T-helper 1 cell treated with Interleukin-12 subunit alpha and Interleukin-12 subunit beta and Interleukin-4 antibody, amounts not matched to agents 30 ng/mL and 1 ng/mL, for 36 hours (primary cell): Measurements from ENCODE around the gene ITPRID2. TPM values are rescaled to one million over a fixed set of nuclear protein-coding genes. Genes with fewer than 3 reads are reported as not detected.

ENCODE experiments used
- intact Hi-C: fragments of 100-400 bp; cut with micrococcal nuclease; formaldehyde crosslinking; loops from one replicate; pipeline ENCODE4 v1.15.1; 2024
- total RNA-seq: library from RNA; stranded (reverse); gene quantifications from 2 replicates; pipeline ENCODE4 v1.2.3, GENCODE V29; 2022

ITPRID2 gene
- total RNA-seq, 1 donor from 2014 or later: 48.1 TPM

GRCh38 chr2:181911830-181912229 is 20.3 kb downstream of the ITPRID2 start:
- intact Hi-C loops: no loop called here

- intact Hi-C loops: no loop called here
These were observed 23.6 kb downstream of the ITPRID2 start for GRCh38 chr2:181915102-181915501.

GRCh38 chr2:181916726-181917718 is 25.5 kb downstream of the ITPRID2 start:
- intact Hi-C loops: no loop called here

- intact Hi-C loops: no loop called here
These were observed 26.7 kb downstream of the ITPRID2 start for GRCh38 chr2:181918188-181918587.

GRCh38 chr2:181923121-181923520 is 31.6 kb downstream of the ITPRID2 start:
- intact Hi-C loops: no loop called here

GRCh38 chr2:181924336-181924735 is 32.8 kb downstream of the ITPRID2 start:
- intact Hi-C loops: no loop called here

- intact Hi-C loops: no loop called here
These were observed 43.2 kb downstream of the ITPRID2 start for GRCh38 chr2:181934694-181935093.

GRCh38 chr2:181937473-181937872 is 45.9 kb downstream of the ITPRID2 start:
- intact Hi-C loops: no loop called here

- intact Hi-C loops: no loop called here
These were observed 52.0 kb downstream of the ITPRID2 start for GRCh38 chr2:181943411-181944124.

- intact Hi-C loops: no loop called here
These were observed 52.8 kb downstream of the ITPRID2 start for GRCh38 chr2:181944164-181944913.

- intact Hi-C loops: no loop called here
These were observed 53.4 kb downstream of the ITPRID2 start for GRCh38 chr2:181944914-181945291.

GRCh38 chr2:181946444-181947127 is 55.1 kb downstream of the ITPRID2 start:
- intact Hi-C loops: no loop called here

- intact Hi-C loops: no loop called here
These were observed 55.7 kb downstream of the ITPRID2 start for GRCh38 chr2:181947273-181947672.

GRCh38 chr2:181948227-181948626 is 56.7 kb downstream of the ITPRID2 start:
- intact Hi-C loops: no loop called here

- intact Hi-C loops: no loop called here
These were observed 57.5 kb downstream of the ITPRID2 start for GRCh38 chr2:181949047-181949446.

- intact Hi-C loops: loop anchor here (5.0 kb wide), 1 partner anchor 380 kb away; no protein-coding TSS in a partner anchor
These were observed 61.1 kb downstream of the ITPRID2 start for GRCh38 chr2:181952404-181953226.

- intact Hi-C loops: loop anchor here (1.0 to 5.0 kb wide), 5 partner anchors 62 to 877 kb away; no protein-coding TSS in a partner anchor
These were observed 62.5 kb downstream of the ITPRID2 start for GRCh38 chr2:181953881-181954537.

- intact Hi-C loops: loop anchor here (1.0 to 5.0 kb wide), 5 partner anchors 62 to 877 kb away; no protein-coding TSS in a partner anchor
These were observed 63.0 kb downstream of the ITPRID2 start for GRCh38 chr2:181954538-181954883.

- intact Hi-C loops: loop anchor here (2.0 kb wide), 1 partner anchor 696 kb away; no protein-coding TSS in a partner anchor
These were observed 63.5 kb downstream of the ITPRID2 start for GRCh38 chr2:181955010-181955409.
